Endodermal cell (in vitro differentiated cells): ENCODE measurements around the gene COG5. TPM values are rescaled to one million over a fixed set of nuclear protein-coding genes. Genes with fewer than 3 reads are reported as not detected.

ENCODE experiments used
- DNase-seq: peaks from one replicate; pipeline ENCODE4 v3.0.0-alpha.2; 2017
- H3K27ac ChIP-seq: 2 replicates; pipeline ENCODE4 v1.5.1; 2013; ENCODE audit warnings: mild to moderate bottlenecking, low read depth, low read length, moderate library complexity
- H3K27me3 ChIP-seq: 2 replicates; pipeline ENCODE4 v1.6.1; 2013; ENCODE audit warnings: mild to moderate bottlenecking, low read length, moderate library complexity; ENCODE audit not compliant: insufficient read depth, control insufficient read depth, poor library complexity, severe bottlenecking
- H3K36me3 ChIP-seq: 2 replicates; pipeline ENCODE4 v1.7.0; 2013; ENCODE audit warnings: mild to moderate bottlenecking, low read length, moderate library complexity; ENCODE audit not compliant: control insufficient read depth, insufficient read depth
- H3K4me1 ChIP-seq: one replicate; pipeline ENCODE4 v1.7.0; 2013; ENCODE audit warnings: low read length; ENCODE audit not compliant: control insufficient read depth, insufficient read depth
- H3K4me3 ChIP-seq: 2 replicates; pipeline ENCODE4 v1.5.1; 2013; ENCODE audit warnings: mild to moderate bottlenecking, low read length, moderate library complexity
- H3K9ac ChIP-seq: 2 replicates; pipeline ENCODE4 v1.6.1; 2013; ENCODE audit warnings: mild to moderate bottlenecking, low read length, moderate library complexity; ENCODE audit not compliant: poor library complexity, severe bottlenecking; ENCODE audit errors: extremely low read depth
- H3K9me3 ChIP-seq: 2 replicates; pipeline ENCODE4 v1.6.1; 2013; ENCODE audit warnings: mild to moderate bottlenecking, low read length, moderate library complexity; ENCODE audit not compliant: control insufficient read depth
- H3K27ac Mint-ChIP-seq: 2 replicates; pipeline ENCODE4 v1.8.0; 2020; ENCODE audit warnings: mixed read lengths
- H3K27me3 Mint-ChIP-seq: 2 replicates; pipeline ENCODE4 v1.8.0; 2021; ENCODE audit warnings: mild to moderate bottlenecking, mixed read lengths; ENCODE audit not compliant: insufficient read depth
- H3K36me3 Mint-ChIP-seq: 2 replicates; pipeline ENCODE4 v1.8.0; 2020; ENCODE audit warnings: low read depth, mixed read lengths
- H3K4me1 Mint-ChIP-seq: 2 replicates; pipeline ENCODE4 v1.8.0; 2020; ENCODE audit warnings: mixed read lengths
- H3K4me3 Mint-ChIP-seq: 2 replicates; pipeline ENCODE4 v1.8.0; 2020; ENCODE audit warnings: mild to moderate bottlenecking, moderate library complexity, mixed read lengths
- H3K9me3 Mint-ChIP-seq: 2 replicates; pipeline ENCODE4 v1.8.0; 2020; ENCODE audit warnings: mild to moderate bottlenecking, mixed read lengths
- WGBS, 2 experiments: methylation state at CpG; one replicate each; pipeline versions ENCODE4 v1.1.5 to v1.1.7; 2013; ENCODE audit warnings: missing lambda C conversion rate in 2 of 2, mixed read lengths in 1 of 2; ENCODE audit not compliant: insufficient coverage in 1 of 2, insufficient read length in 1 of 2; 5-methylcytosine and 5-hydroxymethylcytosine counted together
- total RNA-seq, 2 donors: library from RNA; stranded (reverse); fragmentation: NEBNext Ultra II Directional in 1 of 2; extraction: Animal tissue kit (Norgen Biotek cat#: 25700) in 1 of 2; gene quantifications; 2 replicates in 1 of 2; 3 replicates in 1 of 2; pipeline ENCODE4 v1.2.1, GENCODE V29; 2021
- TF ChIP-seq, protein P1 (sequence below): fragments of 200-600 bp; sonication (generic); conservative IDR thresholded peaks from 2 replicates; pipeline ENCODE4 v1.5.0; 2021; ENCODE audit warnings: antibody characterized with exemption, mild to moderate bottlenecking

COG5 gene
- total RNA-seq, 2 donors from 2014 or later = 25.5 to 34.7 TPM

DNA sequence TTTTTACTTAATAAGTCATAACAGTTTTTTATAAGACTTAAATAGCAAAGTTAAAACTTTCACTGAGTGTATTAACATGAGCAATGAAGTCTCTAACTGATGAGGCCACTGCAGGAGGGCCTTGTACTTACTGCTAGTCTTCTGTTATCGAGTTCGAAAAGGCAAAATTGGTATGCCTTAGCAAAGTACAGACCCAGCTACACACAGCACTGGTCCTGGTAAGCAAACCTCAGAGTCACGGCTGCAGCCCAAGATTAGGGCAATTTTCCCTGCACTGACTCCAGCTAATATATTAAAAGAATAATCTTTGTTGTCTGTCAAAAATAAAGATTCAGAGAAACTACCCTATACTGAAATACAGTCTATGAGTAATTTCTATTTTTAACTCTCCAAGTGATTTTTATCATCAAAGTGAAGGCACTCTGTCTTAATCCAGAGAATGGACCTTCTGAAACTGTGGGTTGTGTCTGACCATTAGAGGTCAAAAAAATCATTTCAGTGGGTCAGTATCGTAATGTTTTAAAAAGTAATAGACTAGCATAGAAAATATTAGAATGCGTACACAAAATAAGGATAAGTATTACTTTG, 309.2 kb downstream of the COG5 start:
- DNase-seq = no peak
- H3K27me3 Mint-ChIP-seq = no peaks in the 10 kb centered on the region
- H3K36me3 ChIP-seq = no peaks in the 10 kb centered on the region
- TF ChIP-seq, protein P1, sequence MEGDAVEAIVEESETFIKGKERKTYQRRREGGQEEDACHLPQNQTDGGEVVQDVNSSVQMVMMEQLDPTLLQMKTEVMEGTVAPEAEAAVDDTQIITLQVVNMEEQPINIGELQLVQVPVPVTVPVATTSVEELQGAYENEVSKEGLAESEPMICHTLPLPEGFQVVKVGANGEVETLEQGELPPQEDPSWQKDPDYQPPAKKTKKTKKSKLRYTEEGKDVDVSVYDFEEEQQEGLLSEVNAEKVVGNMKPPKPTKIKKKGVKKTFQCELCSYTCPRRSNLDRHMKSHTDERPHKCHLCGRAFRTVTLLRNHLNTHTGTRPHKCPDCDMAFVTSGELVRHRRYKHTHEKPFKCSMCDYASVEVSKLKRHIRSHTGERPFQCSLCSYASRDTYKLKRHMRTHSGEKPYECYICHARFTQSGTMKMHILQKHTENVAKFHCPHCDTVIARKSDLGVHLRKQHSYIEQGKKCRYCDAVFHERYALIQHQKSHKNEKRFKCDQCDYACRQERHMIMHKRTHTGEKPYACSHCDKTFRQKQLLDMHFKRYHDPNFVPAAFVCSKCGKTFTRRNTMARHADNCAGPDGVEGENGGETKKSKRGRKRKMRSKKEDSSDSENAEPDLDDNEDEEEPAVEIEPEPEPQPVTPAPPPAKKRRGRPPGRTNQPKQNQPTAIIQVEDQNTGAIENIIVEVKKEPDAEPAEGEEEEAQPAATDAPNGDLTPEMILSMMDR = no peak
- H3K4me1 ChIP-seq = no peaks in the 10 kb centered on the region
- no peaks in the 10 kb centered on the region for H3K4me1 Mint-ChIP-seq
- no peak overlapping the region for H3K27ac Mint-ChIP-seq
- H3K4me3 Mint-ChIP-seq = no peak overlapping the region
- H3K9me3 Mint-ChIP-seq = no peaks in the 10 kb centered on the region
- no peaks in the 10 kb centered on the region for H3K36me3 Mint-ChIP-seq
- no peak overlapping the region for H3K9ac ChIP-seq
- no peaks in the 10 kb centered on the region for H3K9me3 ChIP-seq
- WGBS, 2 experiments = 80 to 97% methylated on average over 1 to 5 of the region's 5 CpGs
- H3K27me3 ChIP-seq = no peaks in the 10 kb centered on the region
- no peak overlapping the region for H3K4me3 ChIP-seq
- H3K27ac ChIP-seq = no peak overlapping the region

DNA sequence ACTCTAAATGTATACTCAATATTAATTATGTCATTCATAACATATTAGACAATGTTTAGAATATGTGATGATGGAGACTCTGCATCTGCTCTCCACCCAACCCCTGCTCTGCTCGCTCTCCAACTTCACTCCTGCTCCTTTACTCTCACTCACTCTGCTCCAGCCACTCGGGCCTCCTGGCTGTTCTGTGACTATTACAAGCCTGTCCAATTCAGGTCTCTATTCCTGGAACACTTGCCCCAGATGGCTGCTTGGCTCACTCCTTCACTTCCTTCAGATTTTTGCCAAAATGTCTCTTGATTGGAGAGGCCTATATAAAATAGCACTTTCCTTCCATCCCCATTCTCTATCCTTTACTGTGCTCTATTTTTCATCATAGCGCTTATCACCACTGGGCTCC, 310.1 kb downstream of the COG5 start:
- no peak for DNase-seq
- Histone ChIP-seq H3K9ac (no peak overlapping the region), H3K27me3 (no peaks in the 10 kb centered on the region), H3K4me1 (no peaks in the 10 kb centered on the region), H3K27ac (no peak overlapping the region), H3K9me3 (no peaks in the 10 kb centered on the region), H3K4me3 (no peak overlapping the region), H3K36me3 (no peaks in the 10 kb centered on the region)
- Mint-ChIP-seq H3K27ac (no peak overlapping the region), H3K9me3 (no peaks in the 10 kb centered on the region), H3K36me3 (no peaks in the 10 kb centered on the region), H3K27me3 (no peaks in the 10 kb centered on the region), H3K4me3 (no peak overlapping the region), H3K4me1 (no peaks in the 10 kb centered on the region)
- TF ChIP-seq, protein P1 = no peak
- 93 to 100% methylated on average over 2 to 3 of the region's 3 CpGs for WGBS, 2 experiments

DNA sequence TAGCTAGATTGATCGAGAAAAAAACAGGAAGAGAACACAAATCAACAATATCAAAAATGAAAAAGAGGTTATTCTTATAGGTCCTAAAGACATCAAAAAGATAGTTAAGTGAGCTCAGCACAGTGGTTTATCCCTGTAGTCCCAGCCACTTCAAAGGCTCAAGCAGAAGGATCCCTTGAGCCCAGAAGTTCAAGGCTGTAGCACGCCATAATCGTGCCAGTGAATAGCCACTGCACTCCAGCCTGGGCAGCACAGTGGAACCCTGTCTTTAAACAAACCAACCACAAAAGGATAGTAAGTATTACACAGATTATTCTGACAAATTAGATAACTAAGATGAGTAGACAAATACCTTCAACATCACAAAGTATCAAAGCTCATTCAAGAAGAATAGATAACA, 311.8 kb downstream of the COG5 start:
- Mint-ChIP-seq H3K27me3 (no peaks in the 10 kb centered on the region), H3K36me3 (peaks cover 10% of the 10 kb centered on the region), H3K9me3 (peaks cover 2% of the 10 kb centered on the region), H3K4me1 (no peaks in the 10 kb centered on the region), H3K4me3 (no peak overlapping the region), H3K27ac (no peak overlapping the region)
- Histone ChIP-seq H3K9ac (no peak overlapping the region), H3K4me1 (no peaks in the 10 kb centered on the region), H3K36me3 (peaks cover 2% of the 10 kb centered on the region), H3K27ac (no peak overlapping the region), H3K27me3 (no peaks in the 10 kb centered on the region), H3K9me3 (peaks cover 3% of the 10 kb centered on the region), H3K4me3 (no peak overlapping the region)
- WGBS, 2 experiments = 91% methylated on average over 3 of the region's 3 CpGs; no CpG with 5 or more reads in 1 of the 2 experiments
- TF ChIP-seq, protein P1 = no peak
- DNase-seq = no peak
